Measurements from ENCODE around the gene PANX3.

PANX3 gene

GRCh38 chr11:124618863-124619262 is 7.6 kb downstream of the PANX3 start:
- DNase-seq, result no peak

- peak; percentile 80 to 88 for DNase-seq
These were observed 11.6 kb downstream of the PANX3 start, which contains the start of gene TBRG1 for GRCh38 chr11:124622531-124623451. Gene TBRG1, plus strand, starts transcription at chr11:124622864. Its CDS starts 220 bp downstream, at chr11:124623084.

- no peak for DNase-seq
These were observed 12.8 kb downstream of the PANX3 start for GRCh38 chr11:124623861-124624525.

- DNase-seq, result no peak
These were observed 14.4 kb downstream of the PANX3 start for GRCh38 chr11:124625504-124626168.

- no peak for DNase-seq
These were observed 16.3 kb downstream of the PANX3 start for GRCh38 chr11:124627546-124627945.

GRCh38 chr11:124629961-124630360 is 18.7 kb downstream of the PANX3 start:
- DNase-seq, result no peak

GRCh38 chr11:124633355-124633754 is 22.1 kb downstream of the PANX3 start:
- no peak for DNase-seq

GRCh38 chr11:124635932-124636331 is 24.7 kb downstream of the PANX3 start:
- no peak for DNase-seq

GRCh38 chr11:124638500-124638899 is 27.3 kb downstream of the PANX3 start:
- DNase-seq, result no peak

- no peak for DNase-seq
These were observed 28.0 kb downstream of the PANX3 start for GRCh38 chr11:124639186-124639585.

- DNase-seq, result no peak
These were observed 29.4 kb downstream of the PANX3 start for GRCh38 chr11:124640666-124641065.

GRCh38 chr11:124642628-124643027 is 31.4 kb downstream of the PANX3 start:
- DNase-seq, result no peak

- no peak for DNase-seq
These were observed 31.9 kb downstream of the PANX3 start for GRCh38 chr11:124643042-124643604.

GRCh38 chr11:124643605-124644425 is 32.6 kb downstream of the PANX3 start:
- DNase-seq, result no peak

- DNase-seq, result peak in 1 of 2 donors; percentile 29
These were observed 33.4 kb downstream of the PANX3 start for GRCh38 chr11:124644426-124645280.

GRCh38 chr11:124646148-124646547 is 34.9 kb downstream of the PANX3 start:
- DNase-seq, result peak in 1 of 2 donors; percentile 13

- DNase-seq, result no peak
These were observed 37.4 kb downstream of the PANX3 start for GRCh38 chr11:124648610-124649009.

GRCh38 chr11:124656774-124657630 is 45.8 kb downstream of the PANX3 start:
- DNase-seq, result no peak

GRCh38 chr11:124657904-124658303 is 46.7 kb downstream of the PANX3 start:
- DNase-seq, result no peak

GRCh38 chr11:124658501-124658900 is 47.3 kb downstream of the PANX3 start:
- DNase-seq, result no peak

Measured in bone marrow (tissue), 2 donors.